Esophagus muscularis mucosa (tissue), 4 donors: ENCODE data around the gene DPP4. TPM values are rescaled to one million over a fixed set of nuclear protein-coding genes. Genes with fewer than 3 reads are reported as not detected.

Source experiments
- DNase-seq: peaks from one replicate; pipeline ENCODE4 v3.0.0-alpha.2; 2017; ENCODE audit errors: extremely low spot score
- H3K27ac ChIP-seq, 4 donors: fragments of 200-600 bp; sonication (generic); replicated peaks in 1 of 4; 1 replicate in 3 of 4; 2 replicates in 1 of 4; pipeline ENCODE4 v1.5.1; 2016 to 2019; ENCODE audit warnings: mild to moderate bottlenecking in 1 of 4
- H3K27me3 ChIP-seq, 4 donors: fragments of 200-600 bp; sonication (generic); one replicate each; pipeline versions ENCODE4 v1.5.1 to v1.6.0; 2016 to 2019
- H3K36me3 ChIP-seq, 4 donors: fragments of 200-600 bp; sonication (generic); one replicate each; pipeline ENCODE4 v1.5.1; 2016 to 2019
- H3K4me1 ChIP-seq, 4 donors: fragments of 200-600 bp; sonication (generic); one replicate each; pipeline ENCODE4 v1.5.1; 2016 to 2019
- H3K4me3 ChIP-seq, 4 donors: fragments of 200-600 bp; sonication (generic); 1 replicate in 2 of 4; 2 replicates in 2 of 4; pipeline ENCODE4 v1.5.1; 2016 to 2019; ENCODE audit warnings: mild to moderate bottlenecking in 4 of 4, moderate library complexity in 1 of 4
- H3K9me3 ChIP-seq, 4 donors: fragments of 200-600 bp; sonication (generic); 1 replicate in 3 of 4; 2 replicates in 1 of 4; pipeline ENCODE4 v1.5.1; 2016 to 2019
- EP300 ChIP-seq: sonication (generic); formaldehyde crosslinking; IDR thresholded peaks from one replicate; pipeline ENCODE4 v1.6.1; 2017; ENCODE audit warnings: antibody characterized with exemption
- POLR2A ChIP-seq: fragments of 450-650 bp; IDR thresholded peaks from one replicate; pipeline ENCODE4 v1.6.1; 2017; ENCODE audit warnings: antibody characterized with exemption, moderate library complexity, mild to moderate bottlenecking, low read depth
- POLR2AphosphoS5 ChIP-seq, 2 donors: sonication (generic); formaldehyde crosslinking; IDR thresholded peaks; one replicate each; pipeline ENCODE4 v1.6.1; 2017; ENCODE audit warnings: antibody characterized with exemption in 2 of 2
- WGBS: methylation state at CpG from one replicate; pipeline ENCODE4 v1.1.5; 2018; 5-methylcytosine and 5-hydroxymethylcytosine counted together
- intact Hi-C: fragments of 100-400 bp; cut with DNase I; formaldehyde crosslinking; loops from one replicate; pipeline ENCODE4 v1.15.1; 2023
- total RNA-seq, 4 donors: library from RNA; depleted of rRNA; stranded (reverse); fragments of >200 nt; gene quantifications; one replicate each; pipeline versions ENCODE4 v1.1.0 to v1.2.1, GENCODE V29; 2016
- TF ChIP-seq, protein P1 (sequence below), 3 experiments: fragments of 200-600 bp in 2 of 3; fragments of 450-650 bp in 1 of 3; sonication (generic) in 2 of 3; IDR thresholded peaks; one replicate each; pipeline ENCODE4 v1.5.1; 2017 to 2019; ENCODE audit warnings: antibody characterized with exemption in 3 of 3, mild to moderate bottlenecking in 2 of 3, moderate library complexity in 1 of 3

DPP4 gene
- total RNA-seq, 4 donors from 2014 or later = 2.2 to 4.1 (median 2.8) TPM

DNA sequence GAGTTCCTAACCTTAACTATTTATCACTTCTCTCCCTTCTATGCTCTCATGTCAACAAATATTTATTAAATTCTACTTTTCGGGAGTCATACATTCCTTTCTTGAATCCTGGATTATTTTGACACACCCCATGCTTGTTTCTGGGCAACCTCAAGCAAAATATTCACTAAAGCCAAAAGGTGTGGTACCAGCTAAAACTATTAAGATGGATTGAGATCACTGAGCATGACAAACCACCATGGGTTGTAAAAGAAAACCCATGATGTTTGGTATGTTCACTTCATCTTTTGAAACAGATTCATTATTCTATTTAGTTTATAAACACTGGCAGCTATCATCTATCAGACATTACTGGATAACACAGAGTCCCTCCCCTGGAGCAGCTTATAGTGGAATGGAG, 32.5 kb downstream of the DPP4 start:
- TF ChIP-seq, protein P1, sequence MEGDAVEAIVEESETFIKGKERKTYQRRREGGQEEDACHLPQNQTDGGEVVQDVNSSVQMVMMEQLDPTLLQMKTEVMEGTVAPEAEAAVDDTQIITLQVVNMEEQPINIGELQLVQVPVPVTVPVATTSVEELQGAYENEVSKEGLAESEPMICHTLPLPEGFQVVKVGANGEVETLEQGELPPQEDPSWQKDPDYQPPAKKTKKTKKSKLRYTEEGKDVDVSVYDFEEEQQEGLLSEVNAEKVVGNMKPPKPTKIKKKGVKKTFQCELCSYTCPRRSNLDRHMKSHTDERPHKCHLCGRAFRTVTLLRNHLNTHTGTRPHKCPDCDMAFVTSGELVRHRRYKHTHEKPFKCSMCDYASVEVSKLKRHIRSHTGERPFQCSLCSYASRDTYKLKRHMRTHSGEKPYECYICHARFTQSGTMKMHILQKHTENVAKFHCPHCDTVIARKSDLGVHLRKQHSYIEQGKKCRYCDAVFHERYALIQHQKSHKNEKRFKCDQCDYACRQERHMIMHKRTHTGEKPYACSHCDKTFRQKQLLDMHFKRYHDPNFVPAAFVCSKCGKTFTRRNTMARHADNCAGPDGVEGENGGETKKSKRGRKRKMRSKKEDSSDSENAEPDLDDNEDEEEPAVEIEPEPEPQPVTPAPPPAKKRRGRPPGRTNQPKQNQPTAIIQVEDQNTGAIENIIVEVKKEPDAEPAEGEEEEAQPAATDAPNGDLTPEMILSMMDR (IDR thresholded peaks at IDR 0.05) = no peak
- no peak for TF ChIP-seq EP300
- WGBS = 69% methylated on average over 1 of the region's 1 CpG
- Histone ChIP-seq H3K4me3 (no peak overlapping the region), H3K4me1 (peaks cover 0 to 7% (median 0%) of the 10 kb centered on the region in 4 donors), H3K36me3 (peaks cover 0 to 28% (median 0%) of the 10 kb centered on the region in 4 donors), H3K9me3 (no peaks in the 10 kb centered on the region), H3K27me3 (no peaks in the 10 kb centered on the region), H3K27ac (no peak overlapping the region)
- intact Hi-C loops = no loop called here
- DNase-seq = no peak

DNA sequence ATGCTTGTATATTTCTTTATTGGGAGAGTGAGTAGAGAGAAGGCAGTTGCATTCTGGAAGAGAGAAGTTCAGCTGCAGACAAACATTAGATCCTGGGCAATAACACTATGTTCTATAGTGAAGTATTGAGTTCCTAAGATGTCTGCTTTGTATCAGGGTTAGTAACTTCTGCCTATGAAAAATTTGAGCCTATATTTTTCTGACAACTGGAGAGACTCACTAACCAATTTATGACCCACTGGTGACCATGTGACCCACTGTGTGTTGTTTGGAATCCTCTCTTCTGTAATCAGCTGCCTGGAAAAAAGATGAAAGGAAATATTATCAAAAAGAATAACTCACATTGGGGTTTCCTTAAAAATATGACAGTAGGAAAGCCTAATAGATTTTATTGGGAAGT, 35.3 kb downstream of the DPP4 start:
- intact Hi-C loops = no loop called here
- H3K4me1 ChIP-seq = peaks cover 0 to 9% (median 0%) of the 10 kb centered on the region in 4 donors
- H3K9me3 ChIP-seq = no peaks in the 10 kb centered on the region
- H3K4me3 ChIP-seq = no peak overlapping the region
- H3K36me3 ChIP-seq = peaks cover 0 to 10% (median 0%) of the 10 kb centered on the region in 4 donors
- no peaks in the 10 kb centered on the region for H3K27me3 ChIP-seq
- DNase-seq = no peak
- TF ChIP-seq POLR2AphosphoS5 (IDR thresholded peaks at IDR 0.05) (no peak), POLR2A (no peak), EP300 (no peak)
- TF ChIP-seq, protein P1 (IDR thresholded peaks at IDR 0.05) = no peak
- no peak overlapping the region for H3K27ac ChIP-seq

DNA sequence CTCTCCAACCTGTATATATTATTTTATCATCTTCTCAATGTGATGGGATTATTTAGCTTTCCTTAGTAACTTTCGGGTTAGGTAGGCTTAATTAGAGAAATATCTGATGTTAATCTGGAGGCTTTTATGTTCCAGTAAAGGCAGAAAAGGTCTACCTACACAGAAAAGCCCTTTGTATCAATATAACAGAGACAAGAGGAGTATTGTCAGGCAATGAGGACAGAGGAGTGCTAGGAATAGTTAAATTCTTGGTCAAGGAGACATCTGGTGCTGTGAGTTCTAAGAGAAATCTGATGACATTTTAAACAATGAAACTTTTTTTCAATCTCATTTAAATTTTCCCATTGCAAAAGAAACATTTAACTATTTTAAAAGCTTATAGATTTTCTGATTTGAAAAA, 36.1 kb downstream of the DPP4 start:
- peaks cover 0 to 2% (median 0%) of the 10 kb centered on the region in 4 donors for H3K36me3 ChIP-seq
- peaks cover 0 to 9% (median 0%) of the 10 kb centered on the region in 4 donors for H3K4me1 ChIP-seq
- WGBS = 71% methylated on average over 1 of the region's 1 CpG
- H3K4me3 ChIP-seq = no peak overlapping the region
- no peak overlapping the region for H3K27ac ChIP-seq
- no peaks in the 10 kb centered on the region for H3K27me3 ChIP-seq
- intact Hi-C loops = no loop called here
- TF ChIP-seq POLR2A = no peak
- TF ChIP-seq, protein P1 (IDR thresholded peaks at IDR 0.05) = no peak
- TF ChIP-seq POLR2AphosphoS5 (IDR thresholded peaks at IDR 0.05) = no peak
- TF ChIP-seq EP300 = no peak
- H3K9me3 ChIP-seq = no peaks in the 10 kb centered on the region
- DNase-seq = no peak

DNA sequence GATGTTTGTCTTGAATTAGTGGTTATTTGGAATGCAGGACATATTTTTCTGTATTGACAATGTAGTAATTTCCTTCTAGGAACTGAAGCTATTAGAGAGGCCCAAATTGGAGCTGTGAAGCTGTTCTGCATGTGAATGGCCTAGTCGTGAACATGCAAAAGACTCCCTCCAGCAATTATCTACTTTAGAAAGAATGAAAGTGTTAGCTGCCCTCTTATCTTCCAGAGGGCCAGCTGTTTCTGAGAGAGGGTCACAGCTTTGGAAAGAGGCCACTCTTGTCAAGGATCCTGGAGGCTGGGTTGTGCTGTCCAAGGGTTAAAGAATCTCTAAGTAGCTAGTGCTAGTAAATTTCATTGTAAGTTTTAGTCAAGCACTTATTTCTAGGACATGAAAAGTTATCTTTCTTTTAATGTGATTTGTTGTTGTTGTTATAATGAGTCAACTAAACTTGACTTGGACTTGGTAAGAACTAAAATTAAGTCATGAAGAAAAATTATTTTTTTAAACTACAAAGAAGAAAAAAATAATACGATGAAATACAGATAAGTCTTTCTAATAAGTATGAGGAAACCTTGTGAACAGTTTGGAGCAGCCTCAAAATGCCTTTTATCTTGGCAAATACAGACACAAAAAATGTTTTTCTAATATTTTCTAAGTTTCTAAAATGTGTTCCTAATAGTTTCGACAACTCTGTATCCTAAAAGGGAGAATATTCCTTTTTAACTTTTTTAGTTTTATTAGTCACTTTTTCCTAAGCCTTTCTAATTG, 36.8 kb downstream of the DPP4 start:
- Histone ChIP-seq H3K9me3 (no peaks in the 10 kb centered on the region), H3K27ac (no peak overlapping the region), H3K36me3 (no peaks in the 10 kb centered on the region), H3K4me3 (no peak overlapping the region), H3K4me1 (peaks cover 0 to 9% (median 0%) of the 10 kb centered on the region in 4 donors), H3K27me3 (no peaks in the 10 kb centered on the region)
- no peak for DNase-seq
- intact Hi-C loops = no loop called here
- TF ChIP-seq POLR2AphosphoS5 (IDR thresholded peaks at IDR 0.05) (no peak), POLR2A (no peak), EP300 (no peak)
- TF ChIP-seq, protein P1 (IDR thresholded peaks at IDR 0.05) = no peak
- 57% methylated on average over 3 of the region's 3 CpGs for WGBS

DNA sequence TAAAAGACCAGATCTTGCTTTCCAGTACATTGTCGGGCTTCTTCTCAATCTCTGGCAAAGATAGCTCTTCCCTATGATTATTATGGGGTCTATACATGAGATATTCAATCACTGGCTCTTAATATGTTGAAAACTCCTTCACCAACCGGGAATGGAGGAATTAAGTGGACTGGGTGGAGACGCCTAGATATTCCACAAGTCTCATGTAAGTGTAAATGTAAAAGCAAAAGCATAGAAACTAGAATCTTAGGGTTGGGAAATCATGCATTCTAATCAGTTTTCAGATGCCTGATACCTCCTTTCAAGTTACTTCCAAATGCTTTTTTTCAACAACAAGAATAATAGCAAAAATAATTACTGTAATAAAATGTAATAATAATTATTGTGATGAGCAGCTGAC, 38.0 kb downstream of the DPP4 start:
- Histone ChIP-seq H3K4me1 (peaks cover 0 to 9% (median 0%) of the 10 kb centered on the region in 4 donors), H3K9me3 (no peaks in the 10 kb centered on the region), H3K4me3 (no peak overlapping the region), H3K27ac (no peak overlapping the region), H3K36me3 (no peaks in the 10 kb centered on the region), H3K27me3 (no peaks in the 10 kb centered on the region)
- no peak for DNase-seq
- intact Hi-C loops = no loop called here
- 96% methylated on average over 3 of the region's 3 CpGs for WGBS
- TF ChIP-seq POLR2A (no peak), EP300 (no peak), POLR2AphosphoS5 (IDR thresholded peaks at IDR 0.05) (no peak)
- TF ChIP-seq, protein P1 (IDR thresholded peaks at IDR 0.05) = no peak
